OCI-LY7 (cell line): Measurements from ENCODE around the gene CCIN. TPM values are rescaled to one million over a fixed set of nuclear protein-coding genes. Genes with fewer than 3 reads are reported as not detected.

ENCODE experiments used
- BruUV-seq: library from RNA; stranded (reverse); fragments of 400-500 nt; replicated peaks from 2 replicates; lab custom pipeline; 2021; lab: Mats Ljungman, UMichigan
- CTCF ChIA-PET: fragments of 300-600 bp; sonication (Branson Sonifier 250); formaldehyde crosslinking; loops from one replicate; lab custom pipeline; 2022; ENCODE audit warnings: antibody characterized with exemption; ENCODE audit not compliant: unreplicated experiment; lab: Charles Lee
- POLR2A ChIA-PET: fragments of 300-600 bp; sonication (Branson Sonifier 250); formaldehyde crosslinking; loops from one replicate; lab custom pipeline; 2022; ENCODE audit warnings: antibody characterized with exemption; lab: Charles Lee
- DNase-seq: peaks from one replicate; pipeline ENCODE4 v3.0.0-alpha.2; 2015; ENCODE audit warnings: low spot score
- H2AFZ ChIP-seq: fragments of 200-600 bp; sonication (generic), shearing (Covaris generic); 2 replicates; pipeline ENCODE4 v1.6.1; 2014; ENCODE audit warnings: mild to moderate bottlenecking, antibody characterized with exemption, low read length, moderate library complexity
- H3K27ac ChIP-seq: fragments of 200-600 bp; sonication (generic); 2 replicates; pipeline ENCODE4 v1.5.1; 2014; ENCODE audit warnings: mixed run types, low read depth, mild to moderate bottlenecking, moderate library complexity, low read length, inconsistent platforms; ENCODE audit not compliant: poor library complexity, severe bottlenecking
- H3K36me3 ChIP-seq: fragments of 200-600 bp; sonication (generic); 2 replicates; pipeline ENCODE4 v1.6.1; 2014; ENCODE audit warnings: mild to moderate bottlenecking, antibody characterized with exemption, low read length, moderate library complexity, mixed read lengths; ENCODE audit not compliant: insufficient read depth
- H3K4me1 ChIP-seq: fragments of 200-600 bp; sonication (generic); 2 replicates; pipeline ENCODE4 v1.5.1; 2014; ENCODE audit warnings: mild to moderate bottlenecking, low read length; ENCODE audit not compliant: insufficient read depth, poor library complexity, severe bottlenecking
- H3K4me2 ChIP-seq: fragments of 200-600 bp; sonication (generic); 2 replicates; pipeline ENCODE4 v1.6.1; 2014; ENCODE audit warnings: mild to moderate bottlenecking, low read length
- H3K4me3 ChIP-seq: fragments of 200-600 bp; sonication (generic); 2 replicates; pipeline ENCODE4 v1.5.1; 2014; ENCODE audit warnings: mild to moderate bottlenecking, low read depth, low read length; ENCODE audit not compliant: poor library complexity, severe bottlenecking
- H3K79me2 ChIP-seq: fragments of 200-600 bp; sonication (generic); 2 replicates; pipeline ENCODE4 v1.6.1; 2016; ENCODE audit warnings: low read depth, mild to moderate bottlenecking, low read length, moderate library complexity, mixed read lengths; ENCODE audit not compliant: insufficient read depth
- H3K9me2 ChIP-seq: fragments of 200-600 bp; sonication (generic); 2 replicates; pipeline ENCODE4 v1.6.1; 2016; ENCODE audit warnings: mild to moderate bottlenecking, low read length, mixed read lengths; ENCODE audit not compliant: insufficient read depth
- H3K9me3 ChIP-seq: fragments of 200-600 bp; sonication (generic); 2 replicates; pipeline ENCODE4 v1.6.1; 2014; ENCODE audit warnings: mild to moderate bottlenecking, mixed run types, low read length, mixed read lengths
- H4K20me1 ChIP-seq: fragments of 200-600 bp; sonication (generic); 2 replicates; pipeline ENCODE4 v1.6.1; 2014; ENCODE audit warnings: mild to moderate bottlenecking, antibody characterized with exemption, low read length, moderate library complexity, mixed read lengths; ENCODE audit not compliant: insufficient read depth
- CTCF ChIP-seq: fragments of 200-600 bp; sonication (generic); conservative IDR thresholded peaks from 2 replicates; pipeline ENCODE4 v1.5.1; 2014; ENCODE audit warnings: mild to moderate bottlenecking, antibody characterized with exemption, low read length, moderate library complexity, mixed read lengths
- EZH2phosphoT487 ChIP-seq: fragments of 200-600 bp; sonication (generic); IDR thresholded peaks from 2 replicates; pipeline ENCODE4 v1.6.1; 2018; ENCODE audit warnings: low read depth, borderline replicate concordance, mild to moderate bottlenecking, mixed run types, antibody characterized with exemption, low read length, moderate library complexity, mixed read lengths
- intact Hi-C: fragments of 100-400 bp; cut with micrococcal nuclease; formaldehyde crosslinking; loops from one replicate; pipeline ENCODE4 v1.10.0; 2022; ENCODE audit not compliant: unreplicated experiment
- total RNA-seq, 2 experiments: library from RNA; depleted of rRNA in 1 of 2; stranded (reverse); fragments of >200 nt in 1 of 2; shearing (Covaris generic) in 1 of 2; gene quantifications; 2 replicates each; pipeline ENCODE4 v1.2.3, GENCODE V29; 2014 to 2022

CCIN gene
- total RNA-seq, 2 experiments from 2014 or later = not detected

- Histone ChIP-seq H3K36me3 (peaks cover 38% of the 10 kb centered on the region), H3K9me2 (no peaks in the 10 kb centered on the region), H3K27ac (peak overlapping the region; percentile 73), H3K79me2 (peaks cover 55% of the 10 kb centered on the region), H3K4me3 (peak overlapping the region; percentile 92), H2AFZ (no peak overlapping the region), H3K4me2 (peak overlapping the region; percentile 97), H4K20me1 (peaks cover 32% of the 10 kb centered on the region), H3K4me1 (peaks cover 40% of the 10 kb centered on the region), H3K9me3 (no peaks in the 10 kb centered on the region)
- ChIA-PET POLR2A (interaction anchor here (0.6 to 3.9 kb wide), 8 partner anchors 10 to 443 kb away, joined by 3 to 18 read pairs (median 5); partner anchors contain the start of gene GNE), CTCF (no interaction called here)
- intact Hi-C loops = loop anchor here (2.0 to 5.0 kb wide), 2 partner anchors 39 to 51 kb away; no protein-coding TSS in a partner anchor
- DNase-seq = no peak
- no TSS peak for BruUV-seq
- TF ChIP-seq EZH2phosphoT487 = no peak
- no peak for TF ChIP-seq CTCF
These were observed 22.5 kb downstream of the CCIN start for GRCh38 chr9:36191686-36192085.

- Histone ChIP-seq H3K36me3 (peaks cover 43% of the 10 kb centered on the region), H3K4me2 (peak overlapping the region; percentile 97), H3K9me2 (no peaks in the 10 kb centered on the region), H3K4me3 (peak overlapping the region; percentile 92), H3K27ac (no peak overlapping the region), H4K20me1 (peaks cover 32% of the 10 kb centered on the region), H3K9me3 (no peaks in the 10 kb centered on the region), H2AFZ (no peak overlapping the region), H3K79me2 (peaks cover 60% of the 10 kb centered on the region), H3K4me1 (peaks cover 39% of the 10 kb centered on the region)
- no TSS peak for BruUV-seq
- peak; percentile 30 for DNase-seq
- ChIA-PET CTCF (no interaction called here), POLR2A (interaction anchor here (0.6 to 3.9 kb wide), 3 partner anchors 9 to 297 kb away, joined by 3 to 18 read pairs (median 17); no protein-coding TSS in a partner anchor)
- TF ChIP-seq CTCF (no peak), EZH2phosphoT487 (no peak)
- intact Hi-C loops = loop anchor here (5.0 kb wide), 1 partner anchor 50 kb away; no protein-coding TSS in a partner anchor
These were observed 23.0 kb downstream of the CCIN start for GRCh38 chr9:36192196-36192595.

GRCh38 chr9:36193023-36193422 is 23.8 kb downstream of the CCIN start:
- Histone ChIP-seq H3K4me2 (peak overlapping the region; percentile 97), H3K9me3 (no peaks in the 10 kb centered on the region), H3K4me1 (peaks cover 34% of the 10 kb centered on the region), H4K20me1 (peaks cover 32% of the 10 kb centered on the region), H3K9me2 (no peaks in the 10 kb centered on the region), H3K27ac (no peak overlapping the region), H3K36me3 (peaks cover 51% of the 10 kb centered on the region), H2AFZ (no peak overlapping the region), H3K79me2 (peaks cover 65% of the 10 kb centered on the region), H3K4me3 (peak overlapping the region; percentile 92)
- POLR2A ChIA-PET = interaction anchor here (0.7 to 3.9 kb wide), 2 partner anchors 13 to 332 kb away, joined by 3 to 17 read pairs; no protein-coding TSS in a partner anchor
- no peak for DNase-seq
- intact Hi-C loops = loop anchor here (5.0 kb wide), 1 partner anchor 49 kb away; no protein-coding TSS in a partner anchor
- TF ChIP-seq CTCF = no peak
- no peak for TF ChIP-seq EZH2phosphoT487
- CTCF ChIA-PET = no interaction called here
- no TSS peak for BruUV-seq
